GM11168 (cell line): ENCODE measurements around the gene ADARB2.

ENCODE experiments used
- in situ Hi-C: fragments of 300-500 bp; cut with MboI; formaldehyde crosslinking; loops from one replicate; pipeline ENCODE4 v1.12.0; 2022; ENCODE audit warnings: low sequenced_read_pairs; ENCODE audit not compliant: unreplicated experiment

The ADARB2 gene

GRCh38 chr10:1602037-1602484 lies 135.3 kb downstream of the ADARB2 start:
- in situ Hi-C loops = no loop called here

GRCh38 chr10:1601406-1601805 lies 135.9 kb downstream of the ADARB2 start:
- in situ Hi-C loops = no loop called here

GRCh38 chr10:1600861-1601260 lies 136.5 kb downstream of the ADARB2 start:
- in situ Hi-C loops = no loop called here

- in situ Hi-C loops = no loop called here
Observed at GRCh38 chr10:1598393-1599153, 138.8 kb downstream of the ADARB2 start.

- in situ Hi-C loops = no loop called here
Observed at GRCh38 chr10:1597370-1598146, 139.8 kb downstream of the ADARB2 start.

GRCh38 chr10:1596482-1597099 lies 140.7 kb downstream of the ADARB2 start:
- in situ Hi-C loops = no loop called here

- in situ Hi-C loops = no loop called here
Observed at GRCh38 chr10:1595726-1596125, 141.6 kb downstream of the ADARB2 start.

GRCh38 chr10:1595242-1595600 lies 142.1 kb downstream of the ADARB2 start:
- in situ Hi-C loops = no loop called here

GRCh38 chr10:1594372-1595241 lies 142.7 kb downstream of the ADARB2 start:
- in situ Hi-C loops = no loop called here

GRCh38 chr10:1591742-1592141 lies 145.6 kb downstream of the ADARB2 start:
- in situ Hi-C loops = no loop called here

- in situ Hi-C loops = no loop called here
Observed at GRCh38 chr10:1591045-1591444, 146.3 kb downstream of the ADARB2 start.

GRCh38 chr10:1589257-1589656 lies 148.1 kb downstream of the ADARB2 start:
- in situ Hi-C loops = no loop called here

- in situ Hi-C loops = no loop called here
Observed at GRCh38 chr10:1582739-1583138, 154.6 kb downstream of the ADARB2 start.

- in situ Hi-C loops = no loop called here
Observed at GRCh38 chr10:1581189-1581588, 156.1 kb downstream of the ADARB2 start.

GRCh38 chr10:1579671-1580070 lies 157.7 kb downstream of the ADARB2 start:
- in situ Hi-C loops = no loop called here

GRCh38 chr10:1579141-1579491 lies 158.2 kb downstream of the ADARB2 start:
- in situ Hi-C loops = no loop called here

- in situ Hi-C loops = no loop called here
Observed at GRCh38 chr10:1578392-1579140, 158.8 kb downstream of the ADARB2 start.

- in situ Hi-C loops = no loop called here
Observed at GRCh38 chr10:1577945-1578344, 159.4 kb downstream of the ADARB2 start.

- in situ Hi-C loops = no loop called here
Observed at GRCh38 chr10:1577373-1577770, 160.0 kb downstream of the ADARB2 start.
